ENCODE results near the gene XPO6. TPM values are rescaled to one million over a fixed set of nuclear protein-coding genes. Genes with fewer than 3 reads are reported as not detected.

XPO6 gene
- total RNA-seq, 1 experiment from 2014 or later = 124 TPM

GRCh38 chr16:28204204-28204603 lies 7.6 kb downstream of the XPO6 start:
- no peaks in the 10 kb centered on the region for H3K4me1 ChIP-seq (ENCODE audit: insufficient read depth, low read length)
- no peak overlapping the region for H4K91ac ChIP-seq (ENCODE audit: insufficient read length, low read depth, low read length)
- H3K36me3 Mint-ChIP-seq (ENCODE audit: insufficient read depth in 1 of 3, low read depth in 3 of 3) = peaks cover 26 to 46% (median 42%) of the 10 kb centered on the region in 3 experiments; a peak in 6 of 7 replicates
- H2AFZ ChIP-seq (ENCODE audit: low read length) = no peak overlapping the region
- no peaks in the 10 kb centered on the region for H3K23me2 ChIP-seq (ENCODE audit: insufficient read length, low read depth, low read length, poor library complexity, severe bottlenecking)
- no peaks in the 10 kb centered on the region for H3K27me3 ChIP-seq (ENCODE audit: insufficient read depth, low read length)
- H3K18ac ChIP-seq (ENCODE audit: insufficient read length, low read depth, low read length) = no peak overlapping the region
- no peak overlapping the region for H3K9ac ChIP-seq (ENCODE audit: extremely low read depth, insufficient read length, low read length)
- H3K14ac ChIP-seq (ENCODE audit: insufficient read depth, low read length) = no peak overlapping the region
- no peak overlapping the region for H3K56ac ChIP-seq (ENCODE audit: insufficient read length, low read depth, low read length)
- H3K9me3 ChIP-seq (ENCODE audit: control insufficient read depth, low read depth, low read length) = no peaks in the 10 kb centered on the region
- no peak overlapping the region for H2BK15ac ChIP-seq (ENCODE audit: low read depth, low read length)
- no peak overlapping the region for H2BK5ac ChIP-seq (ENCODE audit: insufficient read length, low read length)
- H2BK120ac ChIP-seq (ENCODE audit: low read depth, low read length, poor library complexity, severe bottlenecking) = no peak overlapping the region
- H4K20me1 ChIP-seq (ENCODE audit: control insufficient read depth, insufficient read depth, insufficient read length) = no peaks in the 10 kb centered on the region
- H3K79me2 ChIP-seq (ENCODE audit: insufficient read depth, low read length) = peaks cover 24% of the 10 kb centered on the region; the same call in 1 of the 2 replicates
- DNase-seq = no peak
- H3K27ac ChIP-seq (ENCODE audit: insufficient read length, low read depth, low read length) = no peak overlapping the region
- H3K4ac ChIP-seq (ENCODE audit: low read depth, low read length) = no peak overlapping the region
- peaks cover 9% of the 10 kb centered on the region for H3K79me1 ChIP-seq (ENCODE audit: insufficient read depth, low read depth, low read length, poor library complexity, severe bottlenecking)
- no peak overlapping the region for H3K4me3 Mint-ChIP-seq
- H3K27me3 Mint-ChIP-seq (ENCODE audit: low read depth) = no peaks in the 10 kb centered on the region
- no peak overlapping the region for H3K27ac Mint-ChIP-seq
- H3K23ac ChIP-seq (ENCODE audit: insufficient read length, low read depth, low read length) = no peak overlapping the region
- H3K4me2 ChIP-seq (ENCODE audit: insufficient read depth, insufficient read length, low read length) = no peak overlapping the region
- H2BK12ac ChIP-seq (ENCODE audit: insufficient read length, low read depth, low read length) = no peak overlapping the region
- TF ChIP-seq, protein P1, sequence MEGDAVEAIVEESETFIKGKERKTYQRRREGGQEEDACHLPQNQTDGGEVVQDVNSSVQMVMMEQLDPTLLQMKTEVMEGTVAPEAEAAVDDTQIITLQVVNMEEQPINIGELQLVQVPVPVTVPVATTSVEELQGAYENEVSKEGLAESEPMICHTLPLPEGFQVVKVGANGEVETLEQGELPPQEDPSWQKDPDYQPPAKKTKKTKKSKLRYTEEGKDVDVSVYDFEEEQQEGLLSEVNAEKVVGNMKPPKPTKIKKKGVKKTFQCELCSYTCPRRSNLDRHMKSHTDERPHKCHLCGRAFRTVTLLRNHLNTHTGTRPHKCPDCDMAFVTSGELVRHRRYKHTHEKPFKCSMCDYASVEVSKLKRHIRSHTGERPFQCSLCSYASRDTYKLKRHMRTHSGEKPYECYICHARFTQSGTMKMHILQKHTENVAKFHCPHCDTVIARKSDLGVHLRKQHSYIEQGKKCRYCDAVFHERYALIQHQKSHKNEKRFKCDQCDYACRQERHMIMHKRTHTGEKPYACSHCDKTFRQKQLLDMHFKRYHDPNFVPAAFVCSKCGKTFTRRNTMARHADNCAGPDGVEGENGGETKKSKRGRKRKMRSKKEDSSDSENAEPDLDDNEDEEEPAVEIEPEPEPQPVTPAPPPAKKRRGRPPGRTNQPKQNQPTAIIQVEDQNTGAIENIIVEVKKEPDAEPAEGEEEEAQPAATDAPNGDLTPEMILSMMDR (conservative IDR thresholded peaks at IDR 0.05) = no peak
- H2AK5ac ChIP-seq (ENCODE audit: insufficient read length, low read length) = no peak overlapping the region
- no peak overlapping the region for H4K8ac ChIP-seq (replicated peaks; ENCODE audit: insufficient read length, low read depth, low read length)
- H2BK20ac ChIP-seq (ENCODE audit: low read depth, low read length, poor library complexity, severe bottlenecking) = no peak overlapping the region
- no peaks in the 10 kb centered on the region for H3K9me3 Mint-ChIP-seq
- no peak overlapping the region for H4K5ac ChIP-seq (ENCODE audit: insufficient read length, low read depth, low read length)
- peaks cover 0 to 6% of the 10 kb centered on the region in 2 experiments; a peak in 2 of 4 replicates for H3K4me1 Mint-ChIP-seq
- WGBS (ENCODE audit: extremely low coverage, insufficient read length, low lambda C conversion rate) = no CpG with 5 or more reads among the region's 4 CpGs
- H3T11ph ChIP-seq (ENCODE audit: low read length) = no peak overlapping the region

Measured in H9 (cell line).